ENCODE data around the gene VEZF1. TPM values are rescaled to one million over a fixed set of nuclear protein-coding genes. Genes with fewer than 3 reads are reported as not detected.

The VEZF1 gene
- total and polyA plus RNA-seq, 2 of the 8 experiments (the other 6 are each of a cell fraction or from before 2014, with no cell fraction given), result 28.9 to 61.9 TPM

DNA sequence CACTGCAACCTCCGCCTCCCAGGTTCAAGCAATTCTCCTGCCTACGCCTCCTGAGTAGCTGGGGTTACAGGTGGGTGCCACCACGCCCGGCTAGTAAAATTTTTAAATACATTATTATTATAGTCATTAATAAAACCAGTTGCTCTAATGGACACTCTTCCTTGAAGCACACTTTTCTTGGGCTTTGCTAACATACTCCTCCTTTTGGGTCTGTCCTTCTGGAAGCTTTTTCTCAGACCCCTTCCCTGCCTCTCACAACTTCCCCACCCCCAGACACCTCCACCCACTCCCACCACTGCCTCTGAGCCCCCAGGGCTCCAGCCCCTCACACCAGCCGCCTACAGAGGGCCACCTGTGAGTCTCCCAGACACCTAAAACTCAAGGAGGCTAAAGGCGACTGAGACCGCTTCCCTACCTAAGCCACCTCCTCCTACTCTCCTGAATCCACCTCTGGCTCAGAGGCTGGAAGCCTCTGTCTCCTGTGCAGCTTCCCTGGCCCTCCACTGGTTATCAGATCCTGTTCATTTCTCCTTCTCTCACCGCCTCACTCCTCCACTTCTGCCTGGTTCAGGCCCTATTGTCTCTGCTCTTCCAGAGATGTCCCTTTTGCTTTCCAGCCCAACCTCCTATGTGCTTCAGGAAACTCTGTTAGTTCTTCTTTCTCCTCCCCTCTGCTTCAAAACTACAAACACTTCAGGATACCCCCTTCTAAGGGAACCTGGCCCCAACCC, 30.8 kb downstream of the VEZF1 start:
- no peak overlapping the region for H3K27ac ChIP-seq (ENCODE audit: low read depth, low read length)
- H3K27me3 ChIP-seq (replicated peaks in 1 of 4; ENCODE audit: control insufficient read depth in 3 of 4, extremely low read depth in 1 of 4, insufficient read depth in 3 of 4, low read length in 3 of 4), result peaks cover 0 to 30% (median 20%) of the 10 kb centered on the region in 4 experiments; a peak in 6 of 7 replicates
- peaks cover 8% of the 10 kb centered on the region; the same call in 1 of the 2 replicates for H3K23me2 ChIP-seq (ENCODE audit: low read depth, low read length)
- 0 out of 2 replicates have a peak overlapping the region, but pooled peaks have one; percentile 72 for H2BK15ac ChIP-seq (ENCODE audit: low read length)
- H3K4me2 ChIP-seq (ENCODE audit: insufficient read depth in 1 of 2, low read depth in 2 of 2, low read length in 2 of 2), result no peak overlapping the region; a peak in 1 of 4 replicates
- H2BK5ac ChIP-seq (ENCODE audit: low read depth, low read length), result no peak overlapping the region
- H4K5ac ChIP-seq (ENCODE audit: insufficient read length, low read depth, low read length), result no peak overlapping the region
- H2BK12ac ChIP-seq (ENCODE audit: low read depth, low read length), result 0 out of 2 replicates have a peak overlapping the region, but pooled peaks have one; percentile 68
- no peaks in the 10 kb centered on the region for H4K20me1 ChIP-seq (replicated peaks in 1 of 2; ENCODE audit: control insufficient read depth in 1 of 2, insufficient read depth in 2 of 2, low read length in 2 of 2)
- no peak overlapping the region; the same call in 1 of the 2 replicates for H2AFZ ChIP-seq (ENCODE audit: low read length)
- no peaks in the 10 kb centered on the region for H3K79me1 ChIP-seq (ENCODE audit: low read depth, low read length)
- no peaks in the 10 kb centered on the region for H3K9me3 ChIP-seq (ENCODE audit: insufficient read depth in 2 of 2, low read depth in 1 of 2, low read length in 1 of 2)
- no peak overlapping the region; the same call in 1 of the 2 replicates for H4K8ac ChIP-seq (ENCODE audit: extremely low read depth, insufficient read depth, low read length)
- WGBS, 2 experiments (ENCODE audit: extremely low coverage in 1 of 2, insufficient coverage in 1 of 2, insufficient read length in 1 of 2, insufficient replicate concordance in 2 of 2, low coverage in 1 of 2, low lambda C conversion rate in 2 of 2, missing lambda C conversion rate in 1 of 2), result 88% methylated on average over 8 of the region's 8 CpGs; no CpG with 5 or more reads in 1 of the 2 experiments
- no peaks in the 10 kb centered on the region for H3K79me2 ChIP-seq (ENCODE audit: control insufficient read depth in 1 of 2, insufficient read depth in 2 of 2, low read length in 2 of 2)
- no peak overlapping the region for H3K23ac ChIP-seq (ENCODE audit: insufficient read length)
- CTCF ChIA-PET (ENCODE audit: partially characterized antibody), result interaction anchor here (0.8 to 13.5 kb wide), 9 partner anchors 10 to 165 kb away, joined by 4 to 162 read pairs (median 9); no protein-coding TSS in a partner anchor
- no peak overlapping the region for H3K9ac ChIP-seq (replicated peaks in 1 of 4; ENCODE audit: extremely low read depth in 1 of 4, low read depth in 3 of 4, low read length in 3 of 4)
- H4K91ac ChIP-seq (replicated peaks; ENCODE audit: insufficient read length, low read length), result no peak overlapping the region
- H2BK120ac ChIP-seq (replicated peaks; ENCODE audit: low read depth, low read length), result no peak overlapping the region
- H3K56ac ChIP-seq (replicated peaks; ENCODE audit: insufficient read length, low read depth, low read length), result no peak overlapping the region
- no peak overlapping the region for H3K14ac ChIP-seq (ENCODE audit: insufficient read length)
- FAIRE-seq (no peak), DNase-seq (ENCODE audit: low read depth in 1 of 2, low spot score in 2 of 2) (peak in 1 of 2 experiments; percentile 43)
- H3K18ac ChIP-seq (ENCODE audit: extremely low read depth, low read length), result no peak overlapping the region; the same call in 1 of the 2 replicates
- peaks cover 10 to 23% (median 13%) of the 10 kb centered on the region in 4 experiments; a peak in 6 of 7 replicates for H3K4me1 ChIP-seq (replicated peaks in 1 of 4; ENCODE audit: control insufficient read depth in 3 of 4, insufficient read depth in 4 of 4, low read length in 3 of 4)
- POLR2A ChIA-PET (ENCODE audit: partially characterized antibody), result interaction anchor here (0.7 to 2.6 kb wide), 7 partner anchors 10 to 102 kb away, joined by 3 to 9 read pairs (median 4); no protein-coding TSS in a partner anchor
- H3K4ac ChIP-seq (replicated peaks; ENCODE audit: insufficient read length, low read depth, low read length), result no peak overlapping the region
- no peaks in the 10 kb centered on the region for H3K36me3 ChIP-seq (ENCODE audit: control insufficient read depth in 2 of 4, insufficient read depth in 4 of 4, low read length in 3 of 4)
- no peak overlapping the region for H2AK5ac ChIP-seq (ENCODE audit: low read depth, low read length)
- no peak overlapping the region for H3K4me3 ChIP-seq (ENCODE audit: extremely low read depth in 1 of 4, insufficient read depth in 2 of 4, low read depth in 3 of 4, low read length in 4 of 4)
- TF ChIP-seq SIRT6 (IDR thresholded peaks at IDR 0.05; ENCODE audit: low read length) (no peak), KDM1A (IDR thresholded peaks at IDR 0.05; ENCODE audit: borderline replicate concordance, low read length) (no peak), RXRA (IDR thresholded peaks at IDR 0.05; ENCODE audit: insufficient read depth, low read depth, low read length) (no peak), SP1 (IDR thresholded peaks at IDR 0.05; ENCODE audit: low read depth, low read length) (no peak), TEAD4 (IDR thresholded peaks at IDR 0.05; ENCODE audit: low read depth, low read length) (no peak)
- peak overlapping the region; percentile 61; the same call in 1 of the 2 replicates for H2BK20ac ChIP-seq (ENCODE audit: low read length)

Measured in H1 (cell line).